KMS-11 (cell line): ENCODE measurements around the gene CSH2.

Source experiments
- H2AFZ ChIP-seq: fragments of 200-600 bp; sonication (generic); 2 replicates; pipeline ENCODE4 v1.6.1; 2016; ENCODE audit warnings: antibody characterized with exemption, mixed run types, low read depth
- H3K27ac ChIP-seq: fragments of 200-600 bp; sonication (generic); 2 replicates; pipeline ENCODE4 v1.6.1; 2016; ENCODE audit warnings: mild to moderate bottlenecking, mixed run types
- H3K27me3 ChIP-seq: fragments of 200-600 bp; sonication (generic); 2 replicates; pipeline ENCODE4 v1.6.1; 2017; ENCODE audit warnings: mild to moderate bottlenecking, low read depth, mixed run types, moderate library complexity; ENCODE audit not compliant: insufficient read depth
- H3K36me3 ChIP-seq: fragments of 200-600 bp; sonication (generic); 2 replicates; pipeline ENCODE4 v1.6.1; 2017; ENCODE audit warnings: mild to moderate bottlenecking, mixed run types; ENCODE audit not compliant: insufficient read depth
- H3K4me1 ChIP-seq: fragments of 200-600 bp; sonication (generic); 2 replicates; pipeline ENCODE4 v1.6.1; 2016; ENCODE audit warnings: mild to moderate bottlenecking, low read depth, mixed run types; ENCODE audit not compliant: poor library complexity, severe bottlenecking
- H3K4me2 ChIP-seq: fragments of 200-600 bp; sonication (generic); 2 replicates; pipeline ENCODE4 v1.7.0; 2016; ENCODE audit warnings: mild to moderate bottlenecking, mixed run types
- H3K4me3 ChIP-seq: fragments of 200-600 bp; sonication (generic); IDR thresholded peaks from 2 replicates; pipeline ENCODE4 v1.6.1; 2017; ENCODE audit warnings: low read depth, low read length, mixed read lengths; ENCODE audit not compliant: insufficient read depth
- H3K79me2 ChIP-seq: fragments of 200-600 bp; sonication (generic); 2 replicates; pipeline ENCODE4 v1.6.1; 2016; ENCODE audit warnings: low read depth, mixed run types; ENCODE audit not compliant: insufficient read depth
- H3K9ac ChIP-seq: fragments of 200-600 bp; sonication (generic); 2 replicates; pipeline ENCODE4 v1.6.1; 2016; ENCODE audit warnings: mild to moderate bottlenecking, mixed run types
- H4K20me1 ChIP-seq: fragments of 200-600 bp; sonication (generic); 2 replicates; pipeline ENCODE4 v1.6.1; 2016; ENCODE audit warnings: mild to moderate bottlenecking, mixed run types; ENCODE audit not compliant: insufficient read depth
- TF ChIP-seq, protein P1 (sequence below): fragments of 200-600 bp; sonication (generic); conservative IDR thresholded peaks from 2 replicates; pipeline ENCODE4 v1.6.1; 2017; ENCODE audit warnings: low read depth, mild to moderate bottlenecking, antibody characterized with exemption, low read length, moderate library complexity, mixed read lengths

Gene CSH2

GRCh38 chr17:63850401-63850800 is 23.1 kb downstream of the CSH2 start:
- Histone ChIP-seq H4K20me1 (no peaks in the 10 kb centered on the region), H2AFZ (no peak overlapping the region), H3K27ac (no peak overlapping the region), H3K9ac (no peak overlapping the region), H3K36me3 (no peaks in the 10 kb centered on the region), H3K4me3 (no peak overlapping the region), H3K79me2 (no peaks in the 10 kb centered on the region), H3K4me2 (no peak overlapping the region), H3K27me3 (no peaks in the 10 kb centered on the region), H3K4me1 (peaks cover 6% of the 10 kb centered on the region)
- TF ChIP-seq, protein P1, sequence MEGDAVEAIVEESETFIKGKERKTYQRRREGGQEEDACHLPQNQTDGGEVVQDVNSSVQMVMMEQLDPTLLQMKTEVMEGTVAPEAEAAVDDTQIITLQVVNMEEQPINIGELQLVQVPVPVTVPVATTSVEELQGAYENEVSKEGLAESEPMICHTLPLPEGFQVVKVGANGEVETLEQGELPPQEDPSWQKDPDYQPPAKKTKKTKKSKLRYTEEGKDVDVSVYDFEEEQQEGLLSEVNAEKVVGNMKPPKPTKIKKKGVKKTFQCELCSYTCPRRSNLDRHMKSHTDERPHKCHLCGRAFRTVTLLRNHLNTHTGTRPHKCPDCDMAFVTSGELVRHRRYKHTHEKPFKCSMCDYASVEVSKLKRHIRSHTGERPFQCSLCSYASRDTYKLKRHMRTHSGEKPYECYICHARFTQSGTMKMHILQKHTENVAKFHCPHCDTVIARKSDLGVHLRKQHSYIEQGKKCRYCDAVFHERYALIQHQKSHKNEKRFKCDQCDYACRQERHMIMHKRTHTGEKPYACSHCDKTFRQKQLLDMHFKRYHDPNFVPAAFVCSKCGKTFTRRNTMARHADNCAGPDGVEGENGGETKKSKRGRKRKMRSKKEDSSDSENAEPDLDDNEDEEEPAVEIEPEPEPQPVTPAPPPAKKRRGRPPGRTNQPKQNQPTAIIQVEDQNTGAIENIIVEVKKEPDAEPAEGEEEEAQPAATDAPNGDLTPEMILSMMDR = no peak

DNA sequence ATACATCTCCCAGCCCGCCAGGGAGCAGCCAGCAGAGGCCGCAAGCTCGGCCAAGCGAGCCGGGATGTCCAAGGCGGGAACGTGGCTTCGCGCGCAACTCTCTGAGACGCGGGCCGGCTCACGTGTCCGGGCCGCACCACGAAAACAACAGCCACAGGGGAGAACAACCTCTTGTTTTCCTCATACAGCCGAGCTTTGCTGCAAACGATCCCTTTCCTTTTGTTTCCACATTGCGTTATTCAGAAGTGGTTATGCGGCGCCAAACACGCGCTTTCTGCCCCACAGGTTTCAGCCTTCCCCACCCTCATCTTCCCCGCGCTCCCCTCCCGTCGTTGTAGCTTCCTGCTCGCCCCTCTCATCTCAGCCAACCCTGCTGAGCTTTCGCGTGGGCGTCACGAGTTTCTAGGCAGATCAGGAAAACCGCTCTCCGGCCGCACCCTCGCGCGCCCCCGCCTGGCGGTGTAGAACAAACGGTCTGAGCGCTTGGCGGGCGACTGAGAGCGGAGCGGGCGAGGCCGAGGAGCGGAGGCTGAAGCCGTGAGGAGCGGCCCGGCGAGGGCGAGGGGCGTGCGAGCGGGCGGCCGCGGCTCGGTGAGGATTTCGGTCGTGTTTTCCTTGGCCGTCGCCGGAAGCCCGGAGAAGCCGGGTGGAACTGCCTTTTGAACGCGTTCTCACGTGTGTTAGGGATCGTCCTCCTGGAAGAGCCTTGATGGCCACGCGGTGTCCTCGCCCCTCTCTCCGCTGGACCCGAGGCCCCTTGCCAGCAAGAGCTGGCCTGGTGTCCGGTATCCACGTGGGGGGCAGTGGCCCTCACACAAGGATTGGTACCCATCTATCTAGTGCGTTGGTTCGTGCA is 24.4 kb downstream of the CSH2 start:
- Histone ChIP-seq H3K36me3 (no peaks in the 10 kb centered on the region), H2AFZ (peak overlapping the region; percentile 61), H3K4me2 (peak overlapping the region; percentile 33), H3K4me1 (peaks cover 11% of the 10 kb centered on the region), H4K20me1 (no peaks in the 10 kb centered on the region), H3K27ac (peak overlapping the region; percentile 57; the same call in 1 of the 2 replicates), H3K27me3 (no peaks in the 10 kb centered on the region), H3K79me2 (no peaks in the 10 kb centered on the region), H3K4me3 (no peak overlapping the region), H3K9ac (peak overlapping the region; percentile 48; the same call in 1 of the 2 replicates)
- TF ChIP-seq, protein P1 = peak; percentile 80

GRCh38 chr17:63847525-63848249 is 25.8 kb downstream of the CSH2 start:
- H3K27ac ChIP-seq = no peak overlapping the region
- H3K4me3 ChIP-seq = no peak overlapping the region
- H3K4me2 ChIP-seq = no peak overlapping the region
- no peaks in the 10 kb centered on the region for H3K36me3 ChIP-seq
- TF ChIP-seq, protein P1 = no peak
- H3K9ac ChIP-seq = no peak overlapping the region
- peak overlapping the region; percentile 61; the same call in 1 of the 2 replicates for H2AFZ ChIP-seq
- no peaks in the 10 kb centered on the region for H4K20me1 ChIP-seq
- no peaks in the 10 kb centered on the region for H3K27me3 ChIP-seq
- no peaks in the 10 kb centered on the region for H3K79me2 ChIP-seq
- H3K4me1 ChIP-seq = peaks cover 18% of the 10 kb centered on the region

DNA sequence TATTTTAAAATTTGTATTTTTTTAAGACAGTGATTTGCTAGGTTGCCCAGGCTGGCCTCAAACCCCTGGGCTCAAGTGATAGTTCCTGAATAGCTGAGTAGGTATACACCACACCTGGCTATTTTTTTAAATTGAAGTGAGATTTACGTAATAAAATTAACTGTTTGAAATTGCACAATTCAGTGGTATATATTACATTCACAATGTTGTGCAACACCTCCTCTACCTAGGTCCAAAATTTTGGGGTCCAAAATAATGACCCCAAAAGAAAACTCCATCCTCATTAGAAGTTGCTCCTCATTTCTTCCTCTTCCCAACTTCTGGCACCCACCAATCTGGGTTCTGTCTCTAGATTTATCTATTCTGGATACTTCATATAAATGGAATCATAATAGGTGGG is 28.0 kb downstream of the CSH2 start:
- Histone ChIP-seq H3K9ac (no peak overlapping the region), H3K36me3 (no peaks in the 10 kb centered on the region), H4K20me1 (no peaks in the 10 kb centered on the region), H3K4me3 (no peak overlapping the region), H3K79me2 (peaks cover 17% of the 10 kb centered on the region), H3K4me2 (no peak overlapping the region), H3K27ac (no peak overlapping the region), H3K27me3 (no peaks in the 10 kb centered on the region), H2AFZ (no peak overlapping the region), H3K4me1 (peaks cover 25% of the 10 kb centered on the region)
- TF ChIP-seq, protein P1 = no peak
